Daoy (cell line): ENCODE measurements around the gene NCKAP1. TPM values are rescaled to one million over a fixed set of nuclear protein-coding genes. Genes with fewer than 3 reads are reported as not detected.
"Not testable (repeated sequence)": the region's sequence is repeated elsewhere in the genome, so short reads cannot be mapped to it uniquely, and the experiment has no call there.

Experiments used
- DNase-seq: peaks from one replicate; pipeline ENCODE4 v3.0.0-alpha.2; 2015; ENCODE audit warnings: low read depth
- total RNA-seq: library from RNA; depleted of rRNA; stranded (reverse); fragments of >200 nt; shearing (Covaris generic); gene quantifications from 2 replicates; pipeline ENCODE4 v1.2.3, GENCODE V29; 2014

The NCKAP1 gene
- total RNA-seq, 1 experiment from 2014 or later, result 76.1 TPM

DNA sequence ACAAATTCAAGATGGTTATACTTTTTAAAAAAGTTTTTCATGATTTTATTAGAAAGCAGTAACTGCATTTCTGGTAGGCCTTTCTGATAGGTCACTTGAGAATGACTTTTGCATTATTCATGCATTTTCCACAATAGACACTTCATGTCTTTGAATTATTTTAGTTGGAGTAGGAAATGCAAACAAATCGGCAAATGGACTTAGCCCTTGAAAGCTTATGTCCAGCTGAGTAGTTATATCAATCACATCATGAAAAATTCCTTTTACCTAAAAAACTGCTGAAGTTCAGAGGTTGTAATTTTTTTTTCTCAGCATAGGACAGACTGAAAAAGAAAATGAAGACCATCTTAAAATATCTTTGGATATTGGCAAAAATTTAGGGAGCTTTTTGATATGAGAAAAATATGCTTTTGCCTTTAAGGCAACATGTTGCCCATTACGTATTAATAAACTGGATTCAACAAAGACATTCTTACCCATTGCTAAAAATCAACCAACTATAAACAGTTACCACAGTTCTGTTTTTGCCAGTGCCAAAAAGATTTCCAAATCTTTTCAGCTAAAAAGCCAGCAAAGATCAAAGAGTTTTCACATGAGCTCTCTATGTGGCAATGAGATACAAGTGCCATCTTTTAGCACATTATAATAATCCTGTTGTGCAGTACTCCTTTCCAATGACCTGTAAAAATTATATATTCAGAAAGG, 126.3 kb downstream of the NCKAP1 start:
- no peak for DNase-seq

DNA sequence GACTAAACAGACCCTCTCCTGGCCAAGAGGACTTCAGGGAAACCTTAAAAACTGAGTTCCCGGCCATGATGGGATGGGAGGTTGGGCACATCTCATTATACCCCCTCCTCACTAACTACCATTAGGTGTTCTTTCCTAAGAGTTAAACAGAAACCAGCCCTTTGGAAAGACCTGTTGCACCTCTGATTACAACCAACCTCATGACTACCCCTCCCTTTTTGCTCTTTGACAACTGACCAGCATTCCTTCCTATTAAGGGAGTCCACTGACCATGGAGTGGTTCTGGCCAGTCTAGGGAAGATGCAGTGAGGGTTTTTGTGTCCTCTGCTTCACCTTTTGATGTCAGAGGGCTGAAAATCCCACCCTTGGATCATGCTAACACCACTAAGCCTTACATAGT, 127.3 kb downstream of the NCKAP1 start:
- no peak for DNase-seq

DNA sequence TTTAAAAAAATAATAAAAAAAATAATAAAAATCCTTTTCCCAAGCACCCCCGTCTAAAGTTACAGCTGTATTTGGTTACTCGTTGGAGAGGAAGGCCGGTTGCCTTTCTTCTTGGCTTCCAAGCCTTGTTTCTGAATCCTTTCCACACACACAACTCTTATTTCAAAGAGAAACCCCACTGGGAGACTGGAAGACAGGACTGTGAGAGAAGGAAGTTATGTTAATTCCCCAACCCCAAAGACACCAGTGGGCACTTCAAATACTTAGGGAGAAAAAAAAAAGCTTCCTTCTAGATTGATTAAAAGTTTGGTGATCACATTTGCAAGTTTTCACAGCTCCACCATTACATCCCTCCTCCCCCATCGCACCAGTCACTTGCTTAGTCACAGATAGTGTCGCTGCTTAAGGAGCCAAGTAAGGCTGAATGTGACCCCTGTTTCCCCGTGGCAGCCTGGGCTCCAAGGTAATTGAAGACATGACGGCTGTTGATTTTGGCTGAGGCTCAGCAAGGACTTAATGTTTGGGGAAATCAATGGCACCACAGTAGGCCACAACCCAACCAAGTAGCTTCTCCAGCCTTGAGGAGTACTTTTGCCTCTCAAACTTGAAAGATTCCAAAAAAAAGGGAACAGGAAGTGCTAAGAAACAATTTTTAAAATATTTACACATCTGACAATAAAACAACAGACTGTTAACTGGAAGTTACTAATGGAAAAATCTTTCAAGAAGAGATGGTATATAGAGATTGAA, 131.0 kb downstream of the NCKAP1 start:
- peak; percentile 19 for DNase-seq

DNA sequence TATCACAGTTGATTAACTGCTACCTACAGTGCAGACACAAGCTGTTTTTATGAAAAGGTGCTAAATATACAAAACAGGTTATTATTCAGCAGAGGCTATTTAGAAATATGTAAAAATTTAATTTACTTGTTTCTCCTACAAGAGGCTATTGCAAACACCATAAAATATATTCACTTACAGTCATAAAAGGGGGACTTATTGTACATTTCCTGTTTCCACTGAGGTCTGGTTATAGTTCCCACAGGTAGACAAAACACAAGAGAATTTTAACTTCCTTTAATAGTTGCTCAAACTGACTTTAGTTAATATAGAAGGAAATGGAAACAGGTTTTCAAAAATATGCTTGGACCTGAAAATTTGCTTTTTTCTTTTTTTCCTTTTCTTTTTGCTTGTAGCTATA, 131.8 kb downstream of the NCKAP1 start:
- DNase-seq, result no peak

DNA sequence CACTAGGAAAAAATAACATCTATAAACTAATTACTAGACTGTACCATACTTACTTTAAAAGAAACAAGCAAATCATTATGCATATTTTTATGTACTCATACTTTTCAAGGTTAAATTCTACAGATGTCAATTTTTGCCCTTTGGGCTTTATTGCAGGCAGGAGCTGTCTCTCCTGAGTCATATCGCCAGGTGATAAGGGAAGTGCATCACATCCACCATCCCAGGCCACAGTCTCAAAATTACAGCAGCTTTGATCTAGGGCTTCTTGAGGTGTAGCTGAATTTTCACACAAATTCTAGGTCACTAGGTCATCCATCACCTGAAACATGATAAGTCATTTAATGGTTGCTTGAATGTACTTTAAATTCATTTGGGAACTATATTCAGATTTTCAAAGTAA, 133.4 kb downstream of the NCKAP1 start:
- DNase-seq, result no peak

DNA sequence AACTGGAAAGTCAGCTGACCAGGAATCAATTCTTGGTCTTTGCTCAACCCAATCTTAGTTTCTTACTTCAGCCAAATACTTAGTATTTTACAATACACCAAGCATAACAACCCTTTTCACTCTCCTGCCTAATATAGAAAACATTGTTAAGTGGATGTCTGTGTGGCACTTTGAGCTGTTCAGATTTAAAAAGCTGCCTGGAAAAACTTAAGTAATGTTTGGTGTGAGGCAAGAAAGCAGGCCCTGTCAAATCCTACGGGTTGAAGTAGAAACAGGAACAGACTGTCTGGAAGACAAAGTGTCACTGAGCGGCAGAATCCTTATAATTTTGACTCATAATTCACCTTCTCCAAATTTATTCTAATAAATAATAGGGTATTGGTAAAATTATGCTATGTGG, 134.7 kb downstream of the NCKAP1 start:
- DNase-seq, result no peak

DNA sequence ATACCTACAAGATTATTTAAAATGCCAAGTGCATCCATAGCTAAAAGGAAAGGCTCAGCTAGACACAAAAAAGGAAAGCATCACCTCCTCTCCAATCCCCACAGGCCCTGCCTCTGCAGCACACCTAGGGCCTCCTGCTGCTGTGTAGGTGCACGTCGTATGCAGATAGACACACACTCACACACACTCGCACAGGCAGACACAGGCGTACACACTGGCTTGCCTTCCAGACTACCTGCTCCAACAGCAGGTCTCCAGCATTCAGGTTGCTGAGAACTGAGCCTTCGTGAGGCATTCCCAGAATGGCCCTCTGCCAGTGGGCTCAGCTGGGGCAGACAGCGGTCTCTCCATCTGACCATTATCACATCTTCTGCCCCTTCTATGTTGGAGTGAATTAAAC, 136.5 kb downstream of the NCKAP1 start:
- DNase-seq, result no peak

DNA sequence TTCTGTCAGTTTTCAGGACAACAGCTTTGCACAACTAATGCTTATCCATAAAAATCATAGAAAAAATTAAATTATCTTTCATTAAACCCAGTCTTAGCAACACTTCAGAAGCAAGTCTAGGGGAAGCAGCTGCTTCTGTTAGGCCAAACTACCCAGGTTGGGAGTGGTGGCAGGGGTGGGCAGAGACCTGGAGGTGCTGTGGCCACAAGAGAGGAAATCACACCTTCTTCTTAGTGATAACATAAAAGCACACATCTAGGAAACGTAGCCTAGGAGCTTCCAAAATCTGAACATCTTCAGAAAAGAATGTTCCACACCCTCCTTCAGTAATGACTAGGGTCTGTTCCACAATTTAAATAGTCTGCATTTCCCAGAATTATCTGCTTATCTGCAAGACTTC, 139.5 kb downstream of the NCKAP1 start:
- no peak for DNase-seq

DNA sequence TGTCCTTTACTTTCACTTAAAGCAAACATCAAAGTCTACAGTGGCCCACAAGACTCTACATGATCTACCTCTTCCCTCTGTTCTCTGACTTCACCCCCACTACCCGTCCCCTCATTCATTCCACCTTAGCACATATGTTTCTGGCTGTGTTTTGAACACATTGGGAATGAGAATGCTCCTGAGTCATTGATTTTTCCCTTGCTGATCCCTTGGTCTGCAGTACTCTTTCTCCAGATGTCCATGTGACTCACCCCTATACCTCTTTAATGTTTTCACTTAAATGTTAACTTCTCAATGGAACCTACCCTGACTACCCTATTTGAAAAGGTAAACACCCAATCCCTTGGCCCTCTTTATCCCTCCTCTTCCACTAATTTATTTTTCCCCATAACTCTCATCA, 141.1 kb downstream of the NCKAP1 start:
- no peak for DNase-seq

DNA sequence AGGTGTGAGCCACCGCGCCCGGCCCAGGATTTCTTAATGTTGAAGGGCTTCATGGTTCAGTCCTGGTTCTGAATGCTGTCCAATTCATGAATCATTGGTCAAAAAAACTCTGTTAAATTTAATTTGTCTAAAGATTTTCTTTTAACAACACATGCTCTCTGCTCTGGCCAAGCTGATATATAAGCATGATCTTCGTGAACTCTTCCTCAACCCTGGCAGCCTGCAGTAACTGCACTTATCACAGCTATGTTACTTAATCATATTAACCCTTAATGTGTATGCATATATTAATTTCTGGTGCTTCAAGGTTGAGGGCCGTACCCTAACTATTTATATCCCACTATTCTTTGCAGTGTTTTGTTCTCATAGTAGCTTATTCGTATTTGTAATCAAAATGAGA, 142.5 kb downstream of the NCKAP1 start:
- no peak for DNase-seq

DNA sequence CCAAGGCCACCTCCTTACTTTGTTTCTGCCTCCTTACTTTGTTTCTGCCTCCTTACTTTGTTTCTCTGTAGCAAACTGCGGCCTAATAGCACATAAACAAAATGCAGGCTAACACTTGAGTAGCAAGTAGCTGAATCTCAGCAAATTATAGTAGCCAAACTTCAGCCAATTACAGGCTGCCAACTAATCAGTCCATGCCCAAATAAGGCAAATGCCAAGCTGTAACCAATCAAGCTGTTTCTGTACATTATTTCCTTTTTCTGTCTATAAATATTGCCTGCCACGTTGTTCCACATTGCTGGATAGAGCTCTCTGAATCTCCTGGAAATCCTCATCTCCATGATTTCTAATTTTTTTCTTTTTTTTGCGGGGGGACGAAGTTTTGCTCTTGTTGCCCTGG, 143.1 kb downstream of the NCKAP1 start:
- DNase-seq, result no peak

DNA sequence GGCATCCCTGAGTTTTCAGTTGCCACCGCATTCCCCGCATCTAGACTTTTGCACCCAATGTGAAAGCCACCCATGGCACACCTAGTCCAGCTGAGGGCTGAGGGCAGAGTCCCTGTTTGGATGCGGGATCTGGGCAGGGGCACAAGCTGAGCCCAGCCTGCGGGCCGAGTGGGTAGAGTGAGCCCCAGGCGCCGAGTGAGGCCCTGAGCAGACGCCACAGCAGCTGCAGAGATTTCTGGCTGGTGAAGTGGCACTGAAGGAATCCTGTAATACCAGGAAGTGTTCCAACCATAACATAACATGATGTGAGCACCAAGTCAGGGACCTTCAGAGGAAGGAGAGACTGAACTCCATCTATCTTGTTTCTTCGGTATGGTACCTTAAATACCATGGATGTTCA, 144.1 kb downstream of the NCKAP1 start:
- DNase-seq, result no peak

DNA sequence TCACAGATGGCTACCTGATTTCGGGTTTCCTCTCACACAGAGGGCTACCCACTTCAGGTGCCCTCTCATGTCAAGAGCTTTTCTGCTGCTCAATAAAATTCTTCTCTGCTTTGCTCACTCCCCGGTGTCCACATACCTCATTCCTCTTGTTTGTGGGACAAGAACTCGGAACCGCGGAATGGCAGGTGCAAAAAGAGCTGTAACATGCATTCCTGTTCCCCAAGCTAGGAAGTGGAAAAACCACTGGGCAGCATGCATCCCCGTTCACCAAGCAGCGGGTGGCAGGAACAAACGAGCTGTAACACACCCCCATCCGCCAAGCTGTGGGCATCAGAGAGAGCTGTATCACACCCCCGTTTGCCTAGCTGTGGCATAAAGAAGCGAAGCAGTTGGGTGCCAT, 144.6 kb downstream of the NCKAP1 start:
- DNase-seq, result no peak

DNA sequence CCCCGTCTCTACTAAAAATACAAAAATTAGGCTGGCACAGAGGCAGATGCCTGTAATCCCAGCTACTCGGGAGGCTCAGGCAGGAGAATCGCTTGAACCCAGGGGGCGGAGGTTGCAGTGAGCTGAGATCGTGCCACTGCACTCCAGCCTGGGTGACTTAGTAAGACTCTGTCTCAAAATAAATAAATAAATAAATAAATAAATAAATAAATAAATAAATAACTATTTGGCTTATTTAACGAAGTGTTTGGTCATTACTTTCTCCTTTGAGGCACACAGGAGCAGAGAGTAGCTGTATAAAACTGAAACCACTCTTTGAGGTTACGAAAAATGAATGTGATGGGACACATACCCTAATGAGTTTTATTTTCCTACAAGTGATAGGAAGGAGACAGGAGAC, 145.2 kb downstream of the NCKAP1 start:
- DNase-seq, result not testable (repeated sequence)

DNA sequence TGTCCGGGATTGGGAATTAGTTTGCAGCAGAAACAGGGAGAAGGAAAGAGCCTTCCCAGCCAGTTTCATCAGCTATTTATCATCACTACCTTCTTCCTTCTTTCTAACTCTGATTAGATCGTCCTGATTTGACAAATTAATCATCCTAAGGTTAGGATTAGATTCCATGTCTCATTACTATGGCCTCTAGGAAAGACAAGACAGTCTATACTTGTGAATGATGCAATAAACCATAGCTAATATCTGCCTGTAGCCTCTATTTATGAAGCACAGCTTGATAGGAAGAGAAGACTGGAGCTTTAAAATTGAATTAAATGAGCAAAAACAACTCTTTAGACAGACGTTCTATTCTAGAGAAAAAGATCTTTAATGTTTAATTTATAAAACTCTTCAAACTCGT, 146.6 kb downstream of the NCKAP1 start:
- no peak for DNase-seq

DNA sequence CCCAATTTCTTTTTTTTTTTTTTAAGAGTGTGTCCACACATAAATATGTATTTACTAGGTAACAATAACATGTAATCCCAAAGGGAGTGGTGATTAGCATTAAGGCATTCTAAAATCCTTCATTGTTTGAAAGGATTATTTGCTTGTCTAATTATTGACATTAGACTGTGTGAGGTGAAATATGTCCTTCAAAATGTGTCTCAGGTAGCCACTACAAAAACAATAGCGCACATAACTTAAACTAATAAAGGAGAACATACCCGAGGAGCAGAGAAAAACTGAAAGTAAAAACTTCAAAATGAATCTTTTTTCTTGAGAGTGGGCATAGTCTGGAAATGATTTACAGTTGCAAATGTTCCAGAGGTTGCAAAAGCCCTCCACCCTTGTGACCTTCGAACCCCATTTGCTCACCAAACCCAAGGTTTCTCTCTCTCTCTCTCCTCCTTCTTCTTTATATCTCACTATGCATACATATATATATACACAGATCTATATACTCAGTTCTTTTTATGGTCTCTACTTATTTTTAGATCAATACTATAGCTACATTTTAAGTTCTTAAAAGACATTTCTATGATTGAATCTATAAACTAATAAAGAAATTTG, 147.4 kb downstream of the NCKAP1 start:
- no peak for DNase-seq

DNA sequence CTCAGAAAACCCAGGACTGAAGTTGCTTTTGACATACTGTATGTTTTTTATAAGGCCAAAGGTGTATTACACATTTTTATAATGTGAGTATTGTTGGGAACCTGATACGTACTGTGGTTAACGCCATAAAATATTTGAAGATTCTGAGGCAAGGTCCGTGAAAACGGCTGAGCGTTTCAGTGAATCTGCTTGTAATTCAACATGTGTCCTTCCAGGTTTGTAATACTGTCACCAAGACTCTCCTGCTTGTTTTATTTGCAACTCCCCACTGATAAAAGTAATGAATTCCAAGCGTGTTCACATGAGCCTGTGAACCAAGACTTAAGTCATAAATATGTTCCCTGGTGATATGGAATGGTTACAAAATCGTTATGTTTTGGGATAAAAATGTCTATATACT, 148.0 kb downstream of the NCKAP1 start:
- no peak for DNase-seq

DNA sequence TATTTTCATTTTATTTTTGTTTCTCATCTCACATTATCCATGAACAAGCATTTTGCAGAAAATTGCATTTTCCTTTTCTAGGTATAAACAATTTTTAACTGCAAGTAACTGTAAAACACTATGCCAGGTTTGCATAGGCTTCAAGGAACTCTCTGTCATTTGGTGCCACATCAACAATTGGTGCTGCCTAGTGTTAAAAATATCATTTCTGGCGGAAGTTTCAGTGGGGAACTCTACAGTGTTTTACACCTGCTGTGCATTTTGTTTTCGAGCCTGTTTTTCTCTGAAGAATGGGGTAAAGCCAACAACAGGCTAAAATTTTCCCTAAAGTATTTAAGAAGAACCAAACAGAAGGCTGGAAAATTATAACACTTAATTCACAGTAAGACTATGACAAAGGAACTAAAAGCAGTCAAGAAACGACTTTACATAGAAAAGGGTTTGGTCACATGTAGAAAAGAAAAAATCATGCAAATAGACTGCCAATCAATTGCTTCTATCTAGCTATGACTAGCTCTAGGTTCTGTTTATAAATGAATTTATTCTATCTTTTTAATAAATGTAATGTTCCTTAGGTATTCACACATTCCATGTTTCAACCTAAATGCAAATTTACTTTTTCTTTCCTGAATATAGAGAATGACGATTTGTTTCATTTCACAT, 150.4 kb downstream of the NCKAP1 start:
- no peak for DNase-seq

DNA sequence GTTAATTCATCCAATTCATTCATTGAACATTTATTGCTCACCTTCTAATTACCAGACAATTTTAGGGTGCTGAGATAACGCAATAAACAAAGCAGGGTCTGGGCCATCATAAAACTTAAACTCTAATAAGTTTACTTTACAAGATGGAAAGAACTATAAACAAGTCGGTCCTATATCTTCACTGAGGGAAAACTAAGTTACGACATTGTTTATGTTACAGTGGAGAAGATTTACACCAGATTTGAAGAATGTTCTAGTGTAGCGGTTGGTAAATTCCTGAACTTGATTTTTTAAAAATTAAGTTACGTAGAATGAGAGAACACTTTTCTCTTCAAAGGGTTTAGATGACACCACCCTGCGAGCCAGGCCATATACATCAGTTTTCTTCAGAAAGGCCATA, 151.2 kb downstream of the NCKAP1 start:
- no peak for DNase-seq

DNA sequence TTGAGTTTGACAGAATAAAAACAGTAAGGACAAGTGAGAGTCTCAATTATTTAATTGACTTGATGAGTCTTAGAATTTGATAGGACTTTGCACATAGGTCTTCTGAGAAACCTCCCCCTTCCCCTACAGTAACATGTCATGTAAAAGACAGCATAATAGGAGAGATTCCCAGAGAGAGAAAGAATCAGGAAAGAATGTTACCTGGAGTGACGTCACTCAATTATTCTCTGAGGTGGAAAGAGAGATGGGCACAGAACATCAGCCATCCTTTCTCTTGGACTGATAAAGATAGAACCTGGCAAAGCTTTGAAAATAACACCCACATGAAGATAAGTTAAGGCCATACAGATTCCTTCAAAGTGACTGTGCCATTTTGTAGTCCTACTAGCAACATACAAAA, 152.5 kb downstream of the NCKAP1 start:
- no peak for DNase-seq

DNA sequence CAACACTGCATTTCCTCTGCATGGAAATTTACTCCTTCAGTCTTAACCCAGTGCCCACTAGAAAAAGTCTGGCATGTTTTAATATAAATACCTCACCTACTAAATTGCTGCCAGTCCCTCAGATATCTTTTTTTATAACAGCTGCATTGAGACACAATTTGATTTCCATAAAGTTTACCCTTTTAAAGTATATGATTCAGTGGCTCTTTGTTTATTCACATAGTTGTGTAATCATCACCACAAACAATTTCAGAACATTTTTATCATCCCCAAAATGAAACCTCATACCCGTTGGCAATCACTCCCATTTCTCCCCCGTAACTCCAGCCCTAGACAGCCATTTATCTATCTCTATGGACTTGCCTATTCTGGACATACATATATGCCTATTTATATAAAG, 154.8 kb downstream of the NCKAP1 start:
- DNase-seq, result no peak

DNA sequence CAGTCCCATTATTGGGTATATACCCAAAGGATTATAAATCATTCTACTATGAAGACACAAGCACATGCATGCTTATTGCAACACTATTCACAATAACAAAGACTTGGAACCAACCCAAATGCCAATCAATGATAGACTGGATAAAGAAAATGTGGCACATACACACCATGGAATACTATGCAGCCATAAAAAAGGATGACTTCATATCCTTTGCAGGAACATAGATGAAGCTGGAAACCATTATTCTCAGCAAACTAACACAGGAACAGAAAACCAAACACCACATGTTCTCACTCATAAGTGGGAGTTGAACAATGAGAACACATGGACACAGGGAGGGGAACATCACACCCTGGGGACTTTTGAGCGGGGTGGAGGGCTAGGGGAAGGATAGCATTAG, 158.2 kb downstream of the NCKAP1 start:
- DNase-seq, result not testable (repeated sequence)

DNA sequence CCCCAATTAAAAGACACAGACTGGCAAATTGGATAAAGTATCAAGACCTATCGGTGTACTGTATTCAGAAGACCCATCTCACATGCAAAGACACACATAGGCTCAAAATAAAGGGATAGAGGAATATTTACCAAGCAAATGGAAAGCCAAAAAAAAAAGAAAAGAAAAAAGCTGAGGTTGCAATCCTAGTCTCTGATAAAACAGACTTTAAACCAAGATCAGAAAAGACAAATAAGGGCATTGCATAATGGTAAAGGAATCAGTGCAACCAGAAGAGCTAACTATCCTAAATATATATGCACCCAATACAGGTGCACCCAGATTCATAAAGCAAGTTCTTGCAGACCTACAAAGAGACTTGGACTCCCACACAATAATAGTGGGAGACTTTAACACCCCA, 161.6 kb downstream of the NCKAP1 start:
- not testable (repeated sequence) for DNase-seq
